HG03575 (cell line): ENCODE results near the gene CBL.

Experiments used
- ATAC-seq: cut with Tn5 transposase; IDR thresholded peaks from one replicate; pipeline ENCODE4 v1.9.1; 2021; ENCODE audit not compliant: unreplicated experiment, insufficient number of reproducible peaks, low FRiP score; ENCODE audit errors: extremely low read depth

Gene CBL

GRCh38 chr11:119318240-119319135 is 112.3 kb downstream of the CBL start:
- ATAC-seq: no peak

GRCh38 chr11:119319136-119319699 is 113.1 kb downstream of the CBL start:
- ATAC-seq: no peak

DNA sequence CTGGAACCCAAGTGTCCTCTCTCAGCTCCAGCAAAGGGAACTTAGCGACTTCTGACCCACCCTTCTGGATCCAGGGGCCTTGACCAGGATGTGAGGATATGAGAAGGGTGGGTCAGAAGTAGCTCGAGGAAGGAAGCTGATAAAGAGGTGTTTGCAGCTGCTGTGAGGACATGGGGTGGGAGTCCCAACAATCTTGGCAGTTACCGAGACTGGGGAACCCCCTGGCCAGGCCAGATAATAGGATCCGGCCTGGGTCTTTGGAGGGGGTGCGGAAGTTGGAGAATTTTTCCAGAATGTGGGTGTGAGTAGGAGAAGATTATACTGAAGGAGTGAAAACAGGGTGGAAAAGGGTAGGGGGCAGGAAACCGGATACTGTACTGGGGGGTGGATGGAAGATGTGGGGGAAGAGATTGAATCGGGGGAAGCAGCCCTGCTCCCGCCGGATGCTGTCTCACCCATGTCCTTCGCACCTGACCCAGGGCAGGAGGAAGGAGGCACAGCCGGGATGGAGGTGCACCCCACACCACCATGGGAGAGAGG is 113.6 kb downstream of the CBL start:
- no peak for ATAC-seq

DNA sequence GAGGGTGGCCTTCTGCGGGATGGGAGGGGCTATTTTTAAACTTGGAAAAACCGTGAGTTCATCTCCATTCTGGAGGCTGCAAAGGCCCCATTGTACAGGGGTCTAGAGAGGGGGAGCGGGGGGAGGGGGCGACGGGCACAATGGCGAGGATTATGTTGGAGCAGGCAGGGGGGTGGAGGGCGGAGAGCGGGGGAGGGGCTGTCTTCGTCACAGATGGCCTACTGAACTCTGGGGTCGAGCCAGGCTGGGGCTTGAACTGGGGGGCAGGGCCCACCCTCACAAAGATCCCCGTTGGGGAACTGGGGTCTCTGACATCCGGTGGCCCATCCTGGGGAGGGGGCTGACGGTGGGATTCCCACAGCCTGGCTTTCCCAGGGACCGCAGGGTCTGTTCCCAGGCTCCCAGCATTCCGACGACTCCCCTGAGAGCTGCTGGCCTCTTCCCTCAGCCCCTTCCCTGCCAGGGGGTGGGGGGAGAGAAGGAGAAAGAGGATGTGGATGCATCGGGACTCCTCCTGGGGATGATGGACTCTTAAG is 114.2 kb downstream of the CBL start:
- ATAC-seq: no peak

DNA sequence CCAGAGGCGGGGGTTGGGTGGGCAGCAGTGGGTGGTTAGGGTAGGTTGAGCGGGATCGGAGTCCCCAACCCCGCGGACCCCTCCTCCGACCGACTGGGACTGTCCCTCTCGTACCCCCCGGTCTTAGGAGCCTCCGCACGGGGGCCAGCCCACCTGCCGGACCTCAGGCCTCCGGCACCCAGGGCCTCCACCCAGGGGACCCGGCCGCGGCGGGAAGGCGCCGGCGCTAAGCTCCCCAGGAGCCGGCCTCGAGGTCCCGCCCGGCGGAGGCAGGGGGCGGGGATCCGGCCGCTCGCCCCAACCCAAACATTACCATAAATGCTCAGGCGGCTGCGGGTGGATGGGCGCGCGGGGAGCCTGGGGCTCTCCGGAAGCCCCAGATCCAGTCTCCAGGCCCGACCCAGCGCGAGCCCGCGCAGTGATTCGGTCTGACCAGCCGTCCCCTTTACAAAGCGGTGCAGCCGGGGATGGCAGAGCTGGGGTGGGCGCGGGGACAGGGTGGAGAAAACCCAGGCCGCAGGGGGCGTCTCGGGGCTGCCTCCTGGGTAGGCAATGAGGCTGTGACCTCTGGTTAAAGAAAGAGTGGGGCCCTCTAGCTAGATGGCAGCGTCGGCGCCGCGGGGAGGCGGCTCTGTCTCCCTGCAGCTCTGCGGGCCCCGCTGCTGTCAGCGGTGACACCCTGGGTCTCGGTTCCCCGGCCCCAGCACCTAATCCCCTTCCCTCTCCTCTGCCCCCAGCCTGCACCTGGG is 114.8 kb downstream of the CBL start:
- ATAC-seq: no peak

DNA sequence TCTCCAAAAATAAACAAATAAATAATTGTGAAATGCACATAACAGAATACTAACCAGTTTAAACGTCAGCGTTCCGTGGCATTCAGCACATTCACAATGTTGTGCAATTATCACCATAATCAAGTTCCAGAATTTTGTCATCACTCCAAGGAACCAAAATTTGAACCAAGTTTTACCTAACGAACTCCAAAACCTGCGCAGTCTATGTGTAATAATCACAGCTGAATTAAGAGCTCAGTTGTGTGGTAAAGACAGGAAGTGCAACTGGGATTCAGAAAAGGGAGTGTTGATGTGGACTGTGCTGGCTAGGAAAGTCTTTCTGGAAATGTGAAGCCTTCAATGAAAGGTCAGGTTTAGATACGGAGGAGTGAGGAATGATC is 116.2 kb downstream of the CBL start:
- no peak for ATAC-seq

GRCh38 chr11:119322921-119323531 is 116.9 kb downstream of the CBL start:
- no peak for ATAC-seq

DNA sequence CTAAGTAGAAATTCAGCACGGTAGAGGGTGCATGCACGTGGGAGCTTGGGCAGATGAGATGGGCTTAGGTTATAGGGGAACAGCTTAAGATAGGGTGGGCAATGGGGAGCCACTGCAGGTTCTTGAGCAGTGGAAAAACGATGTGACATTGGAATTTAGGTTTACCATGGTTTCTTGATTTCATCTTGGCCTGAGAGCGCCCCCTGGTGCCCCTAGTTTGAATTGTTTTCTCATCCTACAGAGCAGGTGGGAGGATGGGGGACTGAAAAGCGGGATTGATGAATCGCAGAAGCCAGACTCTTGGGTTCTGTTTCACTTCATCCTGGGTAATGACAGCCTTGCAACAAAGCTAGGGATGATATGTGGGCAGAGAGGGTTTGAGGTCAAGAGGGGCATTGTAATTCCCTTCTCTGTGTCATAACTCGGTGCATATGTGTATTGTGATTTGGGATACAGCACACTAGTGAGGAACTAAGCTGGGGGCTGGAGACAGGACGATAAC is 117.4 kb downstream of the CBL start:
- ATAC-seq: no peak

DNA sequence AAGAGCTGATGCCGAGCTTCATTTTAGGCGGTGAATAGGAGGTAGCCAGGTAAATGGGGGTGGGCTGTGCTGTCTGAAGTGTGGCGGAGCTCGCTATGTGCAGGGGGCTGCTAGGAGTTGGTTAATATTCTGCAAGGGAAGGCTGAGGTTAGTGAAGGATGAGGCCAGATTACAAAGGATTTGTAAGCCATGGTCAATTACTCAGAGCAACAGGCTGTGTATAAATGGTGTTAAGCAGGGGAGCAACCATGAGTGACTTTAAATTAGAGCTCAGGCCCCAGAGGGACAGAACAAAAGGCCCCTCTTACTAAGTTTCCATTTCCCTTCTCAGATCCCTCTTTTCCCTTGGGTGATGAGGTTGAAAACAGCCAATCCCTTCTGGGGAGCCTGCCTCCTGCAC is 118.0 kb downstream of the CBL start:
- ATAC-seq: no peak

GRCh38 chr11:119329320-119329719 is 123.2 kb downstream of the CBL start:
- no peak for ATAC-seq

DNA sequence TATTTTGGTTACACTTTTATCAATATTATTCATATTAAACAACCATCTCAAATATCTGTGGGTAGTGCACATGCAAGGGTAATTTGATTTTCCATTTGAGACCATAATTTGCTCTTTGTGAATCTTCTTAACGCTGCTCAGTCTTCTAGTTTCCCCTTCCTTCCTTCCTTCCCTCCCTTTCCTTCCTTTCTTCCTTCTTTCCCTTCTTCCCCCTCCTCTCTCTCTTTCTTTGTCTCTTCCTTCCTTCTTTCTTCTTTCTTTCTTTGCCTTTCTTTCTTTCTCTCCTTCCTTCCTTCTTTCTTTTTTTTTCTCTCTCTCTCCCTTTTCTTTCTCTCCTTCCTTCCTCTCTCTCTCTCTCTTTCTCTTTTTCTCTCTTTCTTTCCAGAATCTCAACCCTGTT is 124.1 kb downstream of the CBL start:
- no peak for ATAC-seq

DNA sequence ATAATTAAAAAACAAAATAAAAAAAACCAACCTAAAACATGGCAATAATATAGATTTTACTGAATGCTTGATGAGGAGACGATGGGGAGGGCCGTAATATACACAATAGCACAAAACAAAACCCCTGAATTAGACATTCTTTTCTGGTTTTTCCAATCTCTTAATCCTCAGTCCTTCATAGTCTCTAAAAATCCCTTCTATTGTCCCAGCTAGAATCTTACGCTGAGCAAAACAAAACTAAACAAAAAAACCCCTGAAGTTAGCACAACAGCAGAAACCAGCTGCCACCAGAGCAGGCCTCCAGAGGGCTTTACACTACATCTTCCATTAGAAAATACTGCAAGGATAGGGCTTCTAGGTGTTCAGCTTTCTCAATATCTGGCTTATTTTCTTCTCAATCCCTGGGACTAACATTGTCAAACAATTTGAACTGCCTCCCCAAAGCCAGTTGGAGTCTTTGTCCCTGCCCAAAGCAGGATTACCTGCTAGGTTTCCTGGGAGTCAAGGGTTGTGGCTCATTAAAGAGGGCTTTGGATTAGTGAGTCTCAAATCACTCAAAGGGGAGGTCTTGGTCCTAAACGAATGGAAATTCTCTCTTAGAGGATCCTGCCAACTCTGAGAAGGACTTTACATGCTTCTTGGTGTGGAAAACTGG is 126.1 kb downstream of the CBL start:
- no peak for ATAC-seq

GRCh38 chr11:119334174-119334930 is 128.2 kb downstream of the CBL start, which contains the start of gene RNF26:
TSS of gene RNF26 (plus strand) at chr11:119334527. CDS start at chr11:119335123, 596 bp downstream.
- peak; percentile 72 for ATAC-seq

- ATAC-seq: no peak
Measured at GRCh38 chr11:119335091-119335654, 129.0 kb downstream of the CBL start.

- no peak for ATAC-seq
Measured at GRCh38 chr11:119335655-119336543, 129.8 kb downstream of the CBL start.

- ATAC-seq: no peak
Measured at GRCh38 chr11:119336744-119337469, 130.8 kb downstream of the CBL start.
